Measurements from ENCODE around the gene GLI3. TPM values are rescaled to one million over a fixed set of nuclear protein-coding genes. Genes with fewer than 3 reads are reported as not detected.

The GLI3 gene
- total RNA-seq, 1 donor from 2014 or later: 7.3 TPM

DNA sequence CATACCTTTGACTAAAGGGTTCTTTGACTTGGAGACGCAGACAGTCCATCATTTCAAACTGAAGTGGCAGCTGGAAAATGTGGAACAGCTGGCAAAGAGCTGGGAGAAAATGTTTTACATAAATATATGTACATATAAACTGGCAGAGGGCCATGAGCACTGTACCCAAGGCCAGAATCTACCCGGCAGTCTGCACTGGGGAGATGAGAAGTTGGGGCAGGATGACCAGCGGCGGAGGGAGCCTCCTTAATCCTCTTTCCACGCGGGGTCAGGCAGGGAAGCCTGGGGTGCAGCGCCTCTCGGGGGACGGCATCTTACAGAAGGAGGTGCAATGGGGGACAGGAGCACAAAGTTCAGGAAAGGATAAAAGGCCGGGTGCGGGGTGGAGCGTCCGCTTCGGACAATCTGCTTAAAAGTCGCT, 1.3 kb downstream of the GLI3 start:
- Histone ChIP-seq H3K27me3 (ENCODE audit: control insufficient read depth, insufficient read depth, low read length) (no peaks in the 10 kb centered on the region), H3K4me3 (ENCODE audit: low read depth, low read length) (peak overlapping the region; percentile 89), H3K36me3 (ENCODE audit: control insufficient read depth, insufficient read depth, low read length) (no peaks in the 10 kb centered on the region)
- TF ChIP-seq, protein P1, sequence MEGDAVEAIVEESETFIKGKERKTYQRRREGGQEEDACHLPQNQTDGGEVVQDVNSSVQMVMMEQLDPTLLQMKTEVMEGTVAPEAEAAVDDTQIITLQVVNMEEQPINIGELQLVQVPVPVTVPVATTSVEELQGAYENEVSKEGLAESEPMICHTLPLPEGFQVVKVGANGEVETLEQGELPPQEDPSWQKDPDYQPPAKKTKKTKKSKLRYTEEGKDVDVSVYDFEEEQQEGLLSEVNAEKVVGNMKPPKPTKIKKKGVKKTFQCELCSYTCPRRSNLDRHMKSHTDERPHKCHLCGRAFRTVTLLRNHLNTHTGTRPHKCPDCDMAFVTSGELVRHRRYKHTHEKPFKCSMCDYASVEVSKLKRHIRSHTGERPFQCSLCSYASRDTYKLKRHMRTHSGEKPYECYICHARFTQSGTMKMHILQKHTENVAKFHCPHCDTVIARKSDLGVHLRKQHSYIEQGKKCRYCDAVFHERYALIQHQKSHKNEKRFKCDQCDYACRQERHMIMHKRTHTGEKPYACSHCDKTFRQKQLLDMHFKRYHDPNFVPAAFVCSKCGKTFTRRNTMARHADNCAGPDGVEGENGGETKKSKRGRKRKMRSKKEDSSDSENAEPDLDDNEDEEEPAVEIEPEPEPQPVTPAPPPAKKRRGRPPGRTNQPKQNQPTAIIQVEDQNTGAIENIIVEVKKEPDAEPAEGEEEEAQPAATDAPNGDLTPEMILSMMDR (IDR thresholded peaks at IDR 0.05; ENCODE audit: insufficient read depth, low read length, poor library complexity, severe bottlenecking): no peak
- no peak for DNase-seq (ENCODE audit: low read depth)

DNA sequence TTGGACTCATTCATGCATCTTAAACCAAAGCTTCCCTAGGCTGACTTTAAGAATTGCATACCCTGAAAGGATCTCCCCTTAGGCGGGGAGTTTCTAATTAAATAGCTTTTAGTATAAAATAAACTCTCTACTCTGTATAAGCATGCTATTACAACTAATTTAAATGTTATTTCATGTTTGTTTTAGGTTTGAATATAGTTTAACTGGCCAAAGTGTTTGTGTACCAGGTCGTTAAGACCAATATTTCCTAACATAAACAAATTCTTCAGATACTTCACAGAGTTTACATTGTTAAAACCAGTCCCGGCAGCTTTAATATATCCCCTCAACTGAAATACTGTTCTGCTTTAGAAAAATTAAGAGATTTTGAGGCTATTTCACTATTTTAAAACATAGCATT, 2.3 kb downstream of the GLI3 start:
- no peak overlapping the region for H3K4me3 ChIP-seq (ENCODE audit: low read depth, low read length)
- no peaks in the 10 kb centered on the region for H3K36me3 ChIP-seq (ENCODE audit: control insufficient read depth, insufficient read depth, low read length)
- TF ChIP-seq, protein P1 (IDR thresholded peaks at IDR 0.05; ENCODE audit: insufficient read depth, low read length, poor library complexity, severe bottlenecking): no peak
- H3K27me3 ChIP-seq (ENCODE audit: control insufficient read depth, insufficient read depth, low read length): no peaks in the 10 kb centered on the region
- DNase-seq (ENCODE audit: low read depth): no peak

DNA sequence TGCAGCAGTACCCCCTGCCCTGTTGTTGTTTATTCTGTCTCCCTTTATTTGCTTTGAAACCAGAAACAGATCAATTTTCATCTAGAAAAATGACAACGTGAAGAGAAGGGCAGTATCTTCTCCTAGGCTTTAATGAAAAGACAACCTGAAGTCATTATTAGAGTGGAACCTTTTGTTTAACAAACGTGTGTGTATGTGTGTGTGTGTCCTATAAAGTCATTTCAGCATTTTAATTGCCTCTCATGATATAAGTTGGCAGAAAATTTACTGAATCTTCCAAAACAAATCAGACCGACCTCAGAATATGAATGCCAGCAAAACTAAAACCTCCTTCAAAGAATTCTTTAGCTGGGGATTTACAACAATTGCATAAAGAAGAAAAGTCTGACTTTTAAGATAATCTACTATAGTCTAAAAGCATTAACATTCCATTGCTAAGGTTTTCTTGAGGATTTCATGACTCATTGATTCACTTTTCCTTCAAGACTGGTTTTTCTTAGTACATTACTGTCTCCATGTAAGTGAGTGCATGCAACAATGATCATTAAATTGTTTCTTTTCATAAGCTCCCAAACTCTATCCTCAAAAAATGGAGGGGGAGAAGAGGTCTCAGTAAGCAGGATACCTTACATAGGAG, 3.2 kb downstream of the GLI3 start:
- Histone ChIP-seq H3K27me3 (ENCODE audit: control insufficient read depth, insufficient read depth, low read length) (no peaks in the 10 kb centered on the region), H3K36me3 (ENCODE audit: control insufficient read depth, insufficient read depth, low read length) (no peaks in the 10 kb centered on the region), H3K4me3 (ENCODE audit: low read depth, low read length) (no peak overlapping the region)
- no peak for DNase-seq (ENCODE audit: low read depth)
- TF ChIP-seq, protein P1 (IDR thresholded peaks at IDR 0.05; ENCODE audit: insufficient read depth, low read length, poor library complexity, severe bottlenecking): no peak

DNA sequence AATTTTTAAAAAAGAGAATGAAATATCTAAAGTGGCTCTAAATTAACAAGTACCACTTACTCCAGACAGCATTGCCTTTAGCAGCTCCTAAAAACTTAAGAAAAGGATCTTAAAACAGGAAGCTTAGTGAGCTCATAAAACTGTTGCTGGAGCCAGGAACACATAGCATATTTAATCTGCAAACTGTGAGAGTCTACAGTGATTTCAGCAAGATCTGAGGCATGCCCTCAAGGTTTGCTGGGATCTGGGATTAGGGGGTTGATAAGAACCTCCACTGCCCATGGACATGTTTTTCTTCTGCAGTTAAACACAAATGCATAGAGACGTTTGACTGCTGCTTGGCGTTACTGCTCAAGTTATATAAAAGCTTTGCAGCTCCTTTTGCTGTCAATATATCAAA, 3.8 kb downstream of the GLI3 start:
- Histone ChIP-seq H3K36me3 (ENCODE audit: control insufficient read depth, insufficient read depth, low read length) (no peaks in the 10 kb centered on the region), H3K27me3 (ENCODE audit: control insufficient read depth, insufficient read depth, low read length) (no peaks in the 10 kb centered on the region), H3K4me3 (ENCODE audit: low read depth, low read length) (no peak overlapping the region)
- TF ChIP-seq, protein P1 (IDR thresholded peaks at IDR 0.05; ENCODE audit: insufficient read depth, low read length, poor library complexity, severe bottlenecking): no peak
- no peak for DNase-seq (ENCODE audit: low read depth)

GRCh38 chr7:42232275-42232674, 4.7 kb downstream of the GLI3 start:
- DNase-seq (ENCODE audit: low read depth): peak; percentile 74
- TF ChIP-seq, protein P1 (IDR thresholded peaks at IDR 0.05; ENCODE audit: insufficient read depth, low read length, poor library complexity, severe bottlenecking): no peak
- no peak overlapping the region for H3K4me3 ChIP-seq (ENCODE audit: low read depth, low read length)
- no peaks in the 10 kb centered on the region for H3K36me3 ChIP-seq (ENCODE audit: control insufficient read depth, insufficient read depth, low read length)
- H3K27me3 ChIP-seq (ENCODE audit: control insufficient read depth, insufficient read depth, low read length): peaks cover 2% of the 10 kb centered on the region
